ENCODE measurements around the gene PPY.
A peak's percentile ranks its signal among the peaks of the same experiment; 100 is the strongest.
"Not testable (repeated sequence)": the region's sequence is repeated elsewhere in the genome, so short reads cannot be mapped to it uniquely, and the experiment has no call there.

PPY gene

GRCh38 chr17:43942051-43942685 is at the start of gene PPY:
Gene PPY, minus strand, starts transcription at chr17:43942476. Its CDS starts 822 bp downstream, at chr17:43941654.
- DNase-seq, result no peak

- peak; percentile 28 for DNase-seq
Measured at GRCh38 chr17:43988301-43988700, 46.0 kb upstream of the PPY start.

GRCh38 chr17:43987131-43988021 is 45.1 kb upstream of the PPY start:
- no peak for DNase-seq

- DNase-seq, result no peak
Measured at GRCh38 chr17:43986225-43986981, 44.1 kb upstream of the PPY start.

- no peak for DNase-seq
Measured at GRCh38 chr17:43984521-43984920, 42.2 kb upstream of the PPY start.

- DNase-seq, result no peak
Measured at GRCh38 chr17:43983515-43984411, 41.5 kb upstream of the PPY start.

- no peak for DNase-seq
Measured at GRCh38 chr17:43983196-43983514, 40.9 kb upstream of the PPY start.

- no peak for DNase-seq
Measured at GRCh38 chr17:43982171-43982570, 39.9 kb upstream of the PPY start.

GRCh38 chr17:43979671-43980070 is 37.4 kb upstream of the PPY start:
- no peak for DNase-seq

GRCh38 chr17:43979011-43979410 is 36.7 kb upstream of the PPY start:
- no peak for DNase-seq

GRCh38 chr17:43978078-43978477 is 35.8 kb upstream of the PPY start:
- no peak for DNase-seq

- no peak for DNase-seq
Measured at GRCh38 chr17:43976963-43977837, 34.9 kb upstream of the PPY start.

- no peak for DNase-seq
Measured at GRCh38 chr17:43975898-43976297, 33.6 kb upstream of the PPY start.

- DNase-seq, result no peak
Measured at GRCh38 chr17:43974382-43975266, 32.3 kb upstream of the PPY start.

GRCh38 chr17:43972444-43973212 is 30.4 kb upstream of the PPY start:
- DNase-seq, result not testable (repeated sequence)

- not testable (repeated sequence) for DNase-seq
Measured at GRCh38 chr17:43971436-43971835, 29.2 kb upstream of the PPY start.

GRCh38 chr17:43970366-43970765 is 28.1 kb upstream of the PPY start:
- DNase-seq, result no peak

- DNase-seq, result no peak
Measured at GRCh38 chr17:43967251-43967875, 25.1 kb upstream of the PPY start.

GRCh38 chr17:43966276-43966675 is 24.0 kb upstream of the PPY start:
- no peak for DNase-seq

Data from NCI-H2227 treated with DMSO at 0.1 percent for 48 hours (cell line).